Measurements from ENCODE around the gene DTNB.

DTNB gene

GRCh38 chr2:25362049-25362433 is 311.3 kb downstream of the DTNB start:
- TF ChIP-seq CTCF (IDR thresholded peaks at IDR 0.05; ENCODE audit: control insufficient read depth, extremely low read depth, insufficient read depth) = peak; percentile 81
- H3K4me3 ChIP-seq (ENCODE audit: low read depth, low read length) = peak overlapping the region; percentile 17
- peak; percentile 57 for DNase-seq (ENCODE audit: low read depth)

GRCh38 chr2:25361261-25362048 is 311.9 kb downstream of the DTNB start:
- TF ChIP-seq CTCF (IDR thresholded peaks at IDR 0.05; ENCODE audit: control insufficient read depth, extremely low read depth, insufficient read depth) = no peak
- H3K4me3 ChIP-seq (ENCODE audit: low read depth, low read length) = peak overlapping the region; percentile 17
- no peak for DNase-seq (ENCODE audit: low read depth)

- TF ChIP-seq CTCF (IDR thresholded peaks at IDR 0.05; ENCODE audit: control insufficient read depth, extremely low read depth, insufficient read depth) = no peak
- H3K4me3 ChIP-seq (ENCODE audit: low read depth, low read length) = no peak overlapping the region
- DNase-seq (ENCODE audit: low read depth) = no peak
These were observed 314.5 kb downstream of the DTNB start for GRCh38 chr2:25358836-25359235.

- no peak for DNase-seq (ENCODE audit: low read depth)
- TF ChIP-seq CTCF (IDR thresholded peaks at IDR 0.05; ENCODE audit: control insufficient read depth, extremely low read depth, insufficient read depth) = no peak
- H3K4me3 ChIP-seq (ENCODE audit: low read depth, low read length) = no peak overlapping the region
These were observed 315.0 kb downstream of the DTNB start for GRCh38 chr2:25358249-25358815.

- no peak for DNase-seq (ENCODE audit: low read depth)
- H3K4me3 ChIP-seq (ENCODE audit: low read depth, low read length) = no peak overlapping the region
- TF ChIP-seq CTCF (IDR thresholded peaks at IDR 0.05; ENCODE audit: control insufficient read depth, extremely low read depth, insufficient read depth) = no peak
These were observed 317.3 kb downstream of the DTNB start for GRCh38 chr2:25356088-25356487.

- H3K4me3 ChIP-seq (ENCODE audit: low read depth, low read length) = no peak overlapping the region
- DNase-seq (ENCODE audit: low read depth) = no peak
- no peak for TF ChIP-seq CTCF (IDR thresholded peaks at IDR 0.05; ENCODE audit: control insufficient read depth, extremely low read depth, insufficient read depth)
These were observed 318.1 kb downstream of the DTNB start for GRCh38 chr2:25355270-25355669.

Data from LNCaP clone FGC (cell line).